HG03175 (cell line): ENCODE data around the gene SLC39A1.

Experiments used
- ATAC-seq: cut with Tn5 transposase; IDR thresholded peaks from one replicate; pipeline ENCODE4 v1.9.1; 2021; ENCODE audit warnings: mild to moderate bottlenecking, moderate library complexity; ENCODE audit not compliant: unreplicated experiment

SLC39A1 gene

GRCh38 chr1:153977250-153978240 is 14.2 kb upstream of the SLC39A1 start, which contains the start of gene JTB:
JTB (minus strand) TSS chr1:153977674; CDS start chr1:153977252, 422 bp downstream.
- peak; percentile 87 for ATAC-seq

GRCh38 chr1:153976819-153977249 is 13.5 kb upstream of the SLC39A1 start:
- ATAC-seq = no peak

GRCh38 chr1:153973525-153973924 is 10.2 kb upstream of the SLC39A1 start:
- ATAC-seq = no peak

- no peak for ATAC-seq
These were observed 9.7 kb upstream of the SLC39A1 start for GRCh38 chr1:153973071-153973470.

GRCh38 chr1:153970346-153970745 is 7.0 kb upstream of the SLC39A1 start:
- ATAC-seq = no peak

- ATAC-seq = no peak
These were observed 5.6 kb upstream of the SLC39A1 start for GRCh38 chr1:153968972-153969371.

GRCh38 chr1:153968408-153968807 is 5.1 kb upstream of the SLC39A1 start:
- no peak for ATAC-seq

GRCh38 chr1:153968000-153968363 is 4.6 kb upstream of the SLC39A1 start:
- ATAC-seq = no peak

- peak; percentile 76 for ATAC-seq
These were observed 4.0 kb upstream of the SLC39A1 start, which contains the start of gene CREB3L4 for GRCh38 chr1:153967107-153967999. CREB3L4 (plus strand) TSS chr1:153967902; CDS start chr1:153968526, 624 bp downstream.

GRCh38 chr1:153963850-153964331 is 554 bp upstream of the SLC39A1 start:
- ATAC-seq = no peak

GRCh38 chr1:153962088-153963029 is 978 bp downstream of the SLC39A1 start:
- ATAC-seq = no peak

- no peak for ATAC-seq
These were observed 1.9 kb downstream of the SLC39A1 start for GRCh38 chr1:153961421-153961820.

GRCh38 chr1:153960206-153960605 is 3.1 kb downstream of the SLC39A1 start:
- no peak for ATAC-seq

GRCh38 chr1:153959454-153959853 is 3.9 kb downstream of the SLC39A1 start:
- ATAC-seq = no peak

- ATAC-seq = no peak
These were observed 4.4 kb downstream of the SLC39A1 start for GRCh38 chr1:153958961-153959260.

- ATAC-seq = peak; percentile 80
These were observed 5.0 kb downstream of the SLC39A1 start, which contains the start of gene CRTC2 for GRCh38 chr1:153958111-153958960. CRTC2 (minus strand) TSS chr1:153958612; CDS start chr1:153958497, 115 bp downstream.

GRCh38 chr1:153957744-153958110 is 5.6 kb downstream of the SLC39A1 start:
- ATAC-seq = peak; percentile 11

GRCh38 chr1:153956997-153957715 is 6.2 kb downstream of the SLC39A1 start:
- ATAC-seq = no peak

- no peak for ATAC-seq
These were observed 8.5 kb downstream of the SLC39A1 start for GRCh38 chr1:153954826-153955225.
